A549 (cell line): ENCODE measurements around the gene PAQR8.

Experiments used
- FOXS1 ChIP-seq: fragments of 250-450 bp; sonication (Bioruptor Pico); IDR thresholded peaks from 2 replicates; pipeline ENCODE4 v1.5.0; 2020; ENCODE audit warnings: mild to moderate bottlenecking, moderate library complexity
- POLR2A ChIP-seq: IDR thresholded peaks from 2 replicates; pipeline ENCODE4 v1.6.1; 2012; ENCODE audit warnings: mild to moderate bottlenecking, low read length
- SMC3 ChIP-seq: fragments of >200 bp; sonication (Bioruptor Twin); formaldehyde crosslinking; IDR thresholded peaks from 3 replicates; pipeline ENCODE4 v1.6.1; 2018; ENCODE audit warnings: inconsistent platforms
- TF ChIP-seq, protein P1 (sequence below): fragments of >200 bp; sonication (Bioruptor Twin); formaldehyde crosslinking; IDR thresholded peaks from 3 replicates; pipeline ENCODE4 v1.5.1; 2016

DNA sequence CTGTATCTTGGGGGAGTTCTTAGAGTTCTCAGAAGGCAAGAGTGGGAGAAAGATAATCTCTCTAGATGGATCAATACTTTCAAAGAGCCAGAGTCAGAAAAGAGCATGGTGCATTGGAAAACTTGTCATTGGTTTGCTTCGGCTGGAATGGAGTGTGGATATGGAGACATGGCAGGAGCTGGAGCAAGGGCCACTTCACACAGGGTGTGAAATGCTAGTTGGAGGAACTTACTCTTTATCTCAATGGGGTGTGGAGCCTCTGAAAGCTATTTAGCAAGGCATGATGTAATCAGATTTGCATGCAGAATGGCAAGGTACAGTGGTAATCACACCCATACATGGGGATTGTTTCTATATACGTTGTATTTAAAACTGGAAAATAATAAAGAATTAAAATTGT, 31.5 kb upstream of the PAQR8 start:
- TF ChIP-seq SMC3 = no peak
- TF ChIP-seq, protein P1, sequence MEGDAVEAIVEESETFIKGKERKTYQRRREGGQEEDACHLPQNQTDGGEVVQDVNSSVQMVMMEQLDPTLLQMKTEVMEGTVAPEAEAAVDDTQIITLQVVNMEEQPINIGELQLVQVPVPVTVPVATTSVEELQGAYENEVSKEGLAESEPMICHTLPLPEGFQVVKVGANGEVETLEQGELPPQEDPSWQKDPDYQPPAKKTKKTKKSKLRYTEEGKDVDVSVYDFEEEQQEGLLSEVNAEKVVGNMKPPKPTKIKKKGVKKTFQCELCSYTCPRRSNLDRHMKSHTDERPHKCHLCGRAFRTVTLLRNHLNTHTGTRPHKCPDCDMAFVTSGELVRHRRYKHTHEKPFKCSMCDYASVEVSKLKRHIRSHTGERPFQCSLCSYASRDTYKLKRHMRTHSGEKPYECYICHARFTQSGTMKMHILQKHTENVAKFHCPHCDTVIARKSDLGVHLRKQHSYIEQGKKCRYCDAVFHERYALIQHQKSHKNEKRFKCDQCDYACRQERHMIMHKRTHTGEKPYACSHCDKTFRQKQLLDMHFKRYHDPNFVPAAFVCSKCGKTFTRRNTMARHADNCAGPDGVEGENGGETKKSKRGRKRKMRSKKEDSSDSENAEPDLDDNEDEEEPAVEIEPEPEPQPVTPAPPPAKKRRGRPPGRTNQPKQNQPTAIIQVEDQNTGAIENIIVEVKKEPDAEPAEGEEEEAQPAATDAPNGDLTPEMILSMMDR = no peak
- no peak for TF ChIP-seq POLR2A
- TF ChIP-seq FOXS1 = no peak
